WTC11 (cell line): ENCODE results near the gene CCAR1.

Source experiments
- CREB1 ChIP-seq: sonication (generic); formaldehyde crosslinking; IDR thresholded peaks from 2 replicates; pipeline ENCODE4 v1.8.0; 2023; ENCODE audit warnings: mild to moderate bottlenecking, missing genetic modification reagents
- TF ChIP-seq, protein P1 (sequence below): sonication (generic); formaldehyde crosslinking; conservative IDR thresholded peaks from 2 replicates; pipeline ENCODE4 v1.8.1; 2022; ENCODE audit warnings: mild to moderate bottlenecking, missing genetic modification reagents
- TF ChIP-seq, protein P2 (sequence below): fragments of 200-600 bp; IDR thresholded peaks from 2 replicates; pipeline ENCODE4 v1.8.0; 2022; ENCODE audit warnings: antibody characterized with exemption

DNA sequence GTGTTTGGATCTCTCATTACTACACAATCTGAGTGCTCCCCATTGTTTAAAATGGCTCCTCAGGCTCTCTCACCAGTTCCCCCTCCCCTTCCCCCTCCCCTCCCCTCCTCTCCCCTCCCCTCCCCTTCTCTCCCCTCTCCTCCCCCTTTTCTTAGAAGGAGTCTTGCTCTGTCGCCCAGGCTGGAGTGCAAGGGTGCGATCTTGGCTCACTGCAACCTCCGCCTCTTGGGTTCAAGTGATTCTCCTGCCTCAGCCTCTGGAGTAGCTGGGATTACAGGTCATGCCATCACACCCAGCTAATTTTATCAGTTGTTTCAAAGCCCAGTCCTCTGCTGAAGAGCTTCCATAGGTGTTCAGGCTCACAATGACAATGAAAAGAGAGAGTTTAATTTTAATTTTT lies 3.6 kb upstream of the CCAR1 start:
- TF ChIP-seq, protein P1, sequence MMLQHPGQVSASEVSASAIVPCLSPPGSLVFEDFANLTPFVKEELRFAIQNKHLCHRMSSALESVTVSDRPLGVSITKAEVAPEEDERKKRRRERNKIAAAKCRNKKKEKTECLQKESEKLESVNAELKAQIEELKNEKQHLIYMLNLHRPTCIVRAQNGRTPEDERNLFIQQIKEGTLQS (CRISPR knock-in tag): no peak
- no peak for TF ChIP-seq CREB1
- TF ChIP-seq, protein P2, sequence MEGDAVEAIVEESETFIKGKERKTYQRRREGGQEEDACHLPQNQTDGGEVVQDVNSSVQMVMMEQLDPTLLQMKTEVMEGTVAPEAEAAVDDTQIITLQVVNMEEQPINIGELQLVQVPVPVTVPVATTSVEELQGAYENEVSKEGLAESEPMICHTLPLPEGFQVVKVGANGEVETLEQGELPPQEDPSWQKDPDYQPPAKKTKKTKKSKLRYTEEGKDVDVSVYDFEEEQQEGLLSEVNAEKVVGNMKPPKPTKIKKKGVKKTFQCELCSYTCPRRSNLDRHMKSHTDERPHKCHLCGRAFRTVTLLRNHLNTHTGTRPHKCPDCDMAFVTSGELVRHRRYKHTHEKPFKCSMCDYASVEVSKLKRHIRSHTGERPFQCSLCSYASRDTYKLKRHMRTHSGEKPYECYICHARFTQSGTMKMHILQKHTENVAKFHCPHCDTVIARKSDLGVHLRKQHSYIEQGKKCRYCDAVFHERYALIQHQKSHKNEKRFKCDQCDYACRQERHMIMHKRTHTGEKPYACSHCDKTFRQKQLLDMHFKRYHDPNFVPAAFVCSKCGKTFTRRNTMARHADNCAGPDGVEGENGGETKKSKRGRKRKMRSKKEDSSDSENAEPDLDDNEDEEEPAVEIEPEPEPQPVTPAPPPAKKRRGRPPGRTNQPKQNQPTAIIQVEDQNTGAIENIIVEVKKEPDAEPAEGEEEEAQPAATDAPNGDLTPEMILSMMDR: no peak
